ENCODE measurements around the gene GPR142.

GPR142 gene

DNA sequence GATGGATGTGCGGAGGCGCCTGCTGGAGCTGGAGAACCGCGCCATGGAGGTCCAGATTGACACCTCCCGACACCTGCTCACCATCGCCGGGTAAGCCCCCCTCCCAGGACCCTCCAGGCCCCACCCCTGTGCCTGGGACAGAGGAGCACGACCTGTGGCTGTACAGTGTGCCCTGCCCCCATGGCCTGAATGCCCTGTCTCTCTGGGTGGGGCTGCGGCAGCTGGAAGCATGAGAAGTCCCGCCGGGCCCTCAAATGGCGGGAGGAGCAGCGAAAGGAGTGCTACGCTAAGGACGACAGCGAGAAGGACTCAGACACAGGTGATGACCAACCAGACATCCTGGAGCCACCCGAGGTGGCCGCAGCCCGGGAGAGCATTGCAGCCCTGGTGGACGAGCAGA lies 16.8 kb upstream of the GPR142 start:
- TF ChIP-seq, protein P1, sequence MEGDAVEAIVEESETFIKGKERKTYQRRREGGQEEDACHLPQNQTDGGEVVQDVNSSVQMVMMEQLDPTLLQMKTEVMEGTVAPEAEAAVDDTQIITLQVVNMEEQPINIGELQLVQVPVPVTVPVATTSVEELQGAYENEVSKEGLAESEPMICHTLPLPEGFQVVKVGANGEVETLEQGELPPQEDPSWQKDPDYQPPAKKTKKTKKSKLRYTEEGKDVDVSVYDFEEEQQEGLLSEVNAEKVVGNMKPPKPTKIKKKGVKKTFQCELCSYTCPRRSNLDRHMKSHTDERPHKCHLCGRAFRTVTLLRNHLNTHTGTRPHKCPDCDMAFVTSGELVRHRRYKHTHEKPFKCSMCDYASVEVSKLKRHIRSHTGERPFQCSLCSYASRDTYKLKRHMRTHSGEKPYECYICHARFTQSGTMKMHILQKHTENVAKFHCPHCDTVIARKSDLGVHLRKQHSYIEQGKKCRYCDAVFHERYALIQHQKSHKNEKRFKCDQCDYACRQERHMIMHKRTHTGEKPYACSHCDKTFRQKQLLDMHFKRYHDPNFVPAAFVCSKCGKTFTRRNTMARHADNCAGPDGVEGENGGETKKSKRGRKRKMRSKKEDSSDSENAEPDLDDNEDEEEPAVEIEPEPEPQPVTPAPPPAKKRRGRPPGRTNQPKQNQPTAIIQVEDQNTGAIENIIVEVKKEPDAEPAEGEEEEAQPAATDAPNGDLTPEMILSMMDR (IDR thresholded peaks at IDR 0.05; ENCODE audit: low read depth, low read length, missing control alignments): no peak
- no peak overlapping the region for H3K4me3 ChIP-seq (ENCODE audit: low read depth, low read length)
- no peak for DNase-seq (ENCODE audit: low read depth)

DNA sequence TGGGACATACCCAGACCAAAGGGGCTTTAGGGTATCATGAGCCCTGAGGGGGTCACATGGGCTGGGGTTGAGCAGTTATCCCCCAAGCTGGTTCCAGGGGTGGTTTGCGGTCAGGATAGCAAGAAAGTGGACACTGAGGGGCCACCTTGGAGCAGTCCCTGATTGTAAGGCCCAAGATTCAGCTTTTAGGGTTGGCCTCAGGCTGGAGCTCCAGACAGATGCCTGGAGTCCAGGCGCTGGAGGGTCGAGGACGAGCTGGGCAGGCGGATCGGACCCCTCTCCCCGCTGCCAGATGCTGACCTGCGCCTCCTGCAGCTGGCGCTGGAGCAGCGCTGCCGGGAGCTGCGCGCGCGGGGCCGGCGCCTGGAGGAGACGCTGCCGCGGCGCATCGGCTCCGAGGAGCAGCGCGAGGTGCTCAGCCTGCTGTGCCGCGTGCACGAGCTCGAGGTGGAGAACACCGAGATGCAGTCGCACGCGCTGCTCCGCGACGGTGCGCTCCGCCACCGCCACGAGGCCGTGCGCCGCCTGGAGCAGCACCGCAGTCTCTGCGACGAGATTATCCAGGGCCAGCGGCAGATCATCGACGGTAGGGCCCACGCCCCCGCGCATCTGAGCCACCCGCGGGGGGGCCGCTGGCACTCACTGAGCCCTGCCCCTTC lies 15.6 kb upstream of the GPR142 start:
- H3K4me3 ChIP-seq (ENCODE audit: low read depth, low read length): no peak overlapping the region
- TF ChIP-seq, protein P1 (IDR thresholded peaks at IDR 0.05; ENCODE audit: low read depth, low read length, missing control alignments): no peak
- no peak for DNase-seq (ENCODE audit: low read depth)

DNA sequence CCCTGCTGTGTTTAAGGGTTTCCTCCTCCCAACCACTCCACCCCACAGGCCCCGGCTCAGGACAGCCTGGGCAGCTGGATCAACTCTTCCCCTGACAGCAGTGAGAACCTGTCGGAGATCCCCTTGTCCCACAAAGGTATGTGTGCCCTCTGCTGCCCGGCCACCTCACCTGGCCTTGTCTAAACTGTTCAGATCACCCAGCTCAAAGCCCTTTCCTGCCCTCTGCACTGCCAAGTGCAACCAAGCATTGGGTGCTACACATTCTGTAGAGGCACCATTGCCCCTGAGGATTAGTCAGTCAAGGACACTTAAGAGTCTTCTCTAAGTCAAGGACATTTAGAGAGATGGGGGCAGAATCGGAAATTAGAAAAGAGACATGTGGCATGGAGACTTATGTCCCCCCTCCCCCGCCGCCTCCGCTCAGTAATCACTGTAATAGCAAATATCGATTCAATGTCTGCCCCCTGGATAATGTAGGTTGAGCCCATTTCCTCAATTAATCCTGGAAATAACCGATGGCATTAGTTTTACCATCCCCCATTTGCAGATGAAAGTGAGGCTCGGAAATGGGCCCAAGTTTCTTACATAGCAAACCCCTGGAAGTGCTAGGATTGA lies 13.8 kb upstream of the GPR142 start:
- H3K4me3 ChIP-seq (ENCODE audit: low read depth, low read length): no peak overlapping the region
- TF ChIP-seq, protein P1 (IDR thresholded peaks at IDR 0.05; ENCODE audit: low read depth, low read length, missing control alignments): no peak
- no peak for DNase-seq (ENCODE audit: low read depth)

DNA sequence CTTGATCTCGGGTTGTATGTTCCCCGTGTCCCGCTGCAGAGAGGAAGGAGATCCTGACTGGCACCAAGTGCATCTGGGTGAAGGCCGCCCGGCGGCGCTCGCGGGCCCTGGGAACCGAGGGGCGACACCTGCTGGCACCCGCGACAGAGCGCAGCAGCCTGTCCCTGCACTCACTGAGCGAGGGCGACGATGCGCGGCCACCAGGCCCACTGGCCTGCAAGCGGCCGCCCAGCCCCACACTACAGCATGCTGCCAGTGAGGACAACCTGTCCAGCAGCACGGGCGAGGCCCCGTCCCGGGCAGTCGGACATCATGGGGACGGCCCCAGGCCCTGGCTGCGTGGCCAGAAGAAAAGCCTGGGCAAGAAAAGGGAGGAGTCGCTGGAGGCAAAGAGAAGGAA lies 13.2 kb upstream of the GPR142 start:
- TF ChIP-seq, protein P1 (IDR thresholded peaks at IDR 0.05; ENCODE audit: low read depth, low read length, missing control alignments): peak; percentile 95
- no peak for DNase-seq (ENCODE audit: low read depth)
- no peak overlapping the region for H3K4me3 ChIP-seq (ENCODE audit: low read depth, low read length)

DNA sequence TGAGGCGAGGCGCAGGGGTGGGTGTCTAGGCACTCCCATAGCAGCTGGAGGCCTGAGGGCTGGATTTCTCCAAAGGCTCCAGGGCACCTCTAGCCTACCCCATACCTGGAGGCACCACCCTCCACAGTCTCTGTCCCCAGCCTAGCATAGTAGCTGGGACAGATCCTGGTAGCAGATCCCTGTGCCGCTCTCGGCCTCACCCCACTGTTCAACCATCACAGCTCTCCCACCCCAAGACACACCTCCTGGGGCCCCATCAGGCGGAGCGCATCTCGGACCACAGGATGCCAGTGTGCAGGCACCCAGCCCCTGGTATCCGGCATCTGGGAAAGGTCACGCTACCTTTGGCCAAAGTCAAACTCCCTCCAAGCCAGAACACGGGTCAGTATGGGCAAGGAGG lies 12.7 kb upstream of the GPR142 start:
- DNase-seq (ENCODE audit: low read depth): no peak
- TF ChIP-seq, protein P1 (IDR thresholded peaks at IDR 0.05; ENCODE audit: low read depth, low read length, missing control alignments): no peak
- no peak overlapping the region for H3K4me3 ChIP-seq (ENCODE audit: low read depth, low read length)

DNA sequence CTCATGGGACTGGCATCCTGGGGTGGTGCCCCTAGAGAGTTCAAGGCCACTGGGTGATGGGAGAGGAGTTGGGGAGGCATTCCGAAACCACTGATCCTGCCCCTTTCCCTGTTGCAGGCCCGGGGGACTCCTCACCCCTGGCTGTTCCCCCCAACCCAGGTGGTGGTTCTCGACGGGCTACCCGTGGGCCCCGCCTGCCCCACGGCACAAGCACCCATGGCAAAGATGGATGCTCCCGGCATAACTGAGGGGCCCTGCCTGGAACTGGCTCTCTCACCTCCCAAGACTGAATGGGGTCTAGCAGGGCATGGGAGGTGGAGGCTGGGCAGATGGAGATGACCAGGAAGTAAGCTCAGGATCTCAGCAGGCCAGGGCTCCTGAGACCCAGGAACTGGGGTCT lies 12.2 kb upstream of the GPR142 start:
- DNase-seq (ENCODE audit: low read depth): no peak
- TF ChIP-seq, protein P1 (IDR thresholded peaks at IDR 0.05; ENCODE audit: low read depth, low read length, missing control alignments): no peak
- H3K4me3 ChIP-seq (ENCODE audit: low read depth, low read length): no peak overlapping the region

Data from GM12864 (cell line).